Fibroblast of mammary gland (primary cell): ENCODE results near the gene ZNF501.

Source experiments
- DNase-seq: peaks from one replicate; pipeline ENCODE4 v3.0.0-alpha.2; 2010; ENCODE audit warnings: low read depth
- H3K4me3 ChIP-seq: 2 replicates; pipeline ENCODE4 v1.5.1; 2011; ENCODE audit warnings: low read depth, mild to moderate bottlenecking, low read length, moderate library complexity; ENCODE audit not compliant: control insufficient read depth
- CTCF ChIP-seq: conservative IDR thresholded peaks from 2 replicates; pipeline ENCODE4 v1.5.1; 2011; ENCODE audit warnings: low read depth, low read length, inconsistent platforms; ENCODE audit not compliant: control insufficient read depth, insufficient read depth

Gene ZNF501

GRCh38 chr3:44762690-44763089 lies 33.3 kb downstream of the ZNF501 start:
- TF ChIP-seq CTCF: no peak
- peak overlapping the region; percentile 94 for H3K4me3 ChIP-seq
- no peak for DNase-seq

GRCh38 chr3:44764248-44764647 lies 34.8 kb downstream of the ZNF501 start:
- TF ChIP-seq CTCF: no peak
- no peak for DNase-seq
- H3K4me3 ChIP-seq: no peak overlapping the region

- no peak for DNase-seq
- H3K4me3 ChIP-seq: no peak overlapping the region
- no peak for TF ChIP-seq CTCF
These were observed 42.1 kb downstream of the ZNF501 start for GRCh38 chr3:44771424-44772098.

- no peak overlapping the region for H3K4me3 ChIP-seq
- no peak for DNase-seq
- no peak for TF ChIP-seq CTCF
These were observed 42.6 kb downstream of the ZNF501 start for GRCh38 chr3:44772099-44772442.

GRCh38 chr3:44782891-44783290 lies 53.5 kb downstream of the ZNF501 start:
- DNase-seq: no peak
- H3K4me3 ChIP-seq: no peak overlapping the region
- TF ChIP-seq CTCF: no peak
